Upper lobe of left lung (tissue), 6 donors: ENCODE results near the gene SLAMF9. TPM values are rescaled to one million over a fixed set of nuclear protein-coding genes. Genes with fewer than 3 reads are reported as not detected.

Experiments used
- ATAC-seq, 2 donors: fragments of 200-7000 bp; cut with Tn5 transposase; one replicate each; pipeline ENCODE4 v1.9.1; 2022; ENCODE audit warnings: mild to moderate bottlenecking in 2 of 2, moderate library complexity in 2 of 2; ENCODE audit not compliant: low FRiP score in 2 of 2
- DNase-seq, 2 donors: peaks; one replicate each; pipeline ENCODE4 v3.0.0-alpha.2; 2019 to 2020
- H3K27ac ChIP-seq, 4 donors: fragments of 200-600 bp; sonication (generic); one replicate each; pipeline ENCODE4 v1.5.1; 2016 to 2019
- H3K27me3 ChIP-seq, 4 donors: fragments of 200-600 bp; sonication (generic); one replicate each; pipeline ENCODE4 v1.5.1; 2017 to 2019
- H3K36me3 ChIP-seq, 4 donors: fragments of 200-600 bp; sonication (generic); one replicate each; pipeline ENCODE4 v1.5.1; 2016 to 2019
- H3K4me1 ChIP-seq, 4 donors: fragments of 200-600 bp; sonication (generic); one replicate each; pipeline ENCODE4 v1.5.1; 2018 to 2019
- H3K4me3 ChIP-seq, 4 donors: fragments of 200-600 bp; sonication (generic); one replicate each; pipeline ENCODE4 v1.5.1; 2017 to 2019; ENCODE audit warnings: mild to moderate bottlenecking in 2 of 4, moderate library complexity in 1 of 4
- H3K9me3 ChIP-seq, 4 donors: fragments of 200-600 bp; sonication (generic); one replicate each; pipeline ENCODE4 v1.5.1; 2018 to 2019
- EP300 ChIP-seq, 4 donors: sonication (generic); formaldehyde crosslinking; IDR thresholded peaks; one replicate each; pipeline ENCODE4 v1.5.1; 2017; ENCODE audit warnings: antibody characterized with exemption in 4 of 4, control low read depth in 2 of 4
- POLR2A ChIP-seq, 4 donors: fragments of 450-650 bp; IDR thresholded peaks; one replicate each; pipeline ENCODE4 v1.5.1; 2016 to 2017; ENCODE audit warnings: antibody characterized with exemption in 4 of 4, mild to moderate bottlenecking in 2 of 4
- POLR2AphosphoS5 ChIP-seq, 2 donors: sonication (generic); formaldehyde crosslinking; IDR thresholded peaks; one replicate each; pipeline ENCODE4 v1.5.1; 2017; ENCODE audit warnings: antibody characterized with exemption in 2 of 2
- WGBS, 2 donors: methylation state at CpG; one replicate each; pipeline ENCODE4 v1.1.5; 2017 to 2018; 5-methylcytosine and 5-hydroxymethylcytosine counted together
- total RNA-seq, 6 donors: library from RNA; depleted of rRNA in 4 of 6; stranded (reverse); fragments of >200 nt in 4 of 6; gene quantifications; one replicate each; pipeline versions ENCODE4 v1.1.0 to v1.2.1, GENCODE V29; 2016 to 2021
- TF ChIP-seq, protein P1 (sequence below), 6 experiments: fragments of 450-650 bp in 4 of 6; fragments of 200-600 bp in 2 of 6; sonication (generic) in 2 of 6; IDR thresholded peaks; one replicate each; pipeline ENCODE4 v1.5.1; 2016 to 2019; ENCODE audit warnings: antibody characterized with exemption in 6 of 6
- donor health status: DM: no; HTN: no; CAD: no; lungs with moderate emphysema.
- donor health status: DM: no; HTN: yes; CAD: no; lungs with severe emphysema.

Gene SLAMF9
- total RNA-seq, 6 donors from 2014 or later, result 0.34 TPM; not detected in 5

DNA sequence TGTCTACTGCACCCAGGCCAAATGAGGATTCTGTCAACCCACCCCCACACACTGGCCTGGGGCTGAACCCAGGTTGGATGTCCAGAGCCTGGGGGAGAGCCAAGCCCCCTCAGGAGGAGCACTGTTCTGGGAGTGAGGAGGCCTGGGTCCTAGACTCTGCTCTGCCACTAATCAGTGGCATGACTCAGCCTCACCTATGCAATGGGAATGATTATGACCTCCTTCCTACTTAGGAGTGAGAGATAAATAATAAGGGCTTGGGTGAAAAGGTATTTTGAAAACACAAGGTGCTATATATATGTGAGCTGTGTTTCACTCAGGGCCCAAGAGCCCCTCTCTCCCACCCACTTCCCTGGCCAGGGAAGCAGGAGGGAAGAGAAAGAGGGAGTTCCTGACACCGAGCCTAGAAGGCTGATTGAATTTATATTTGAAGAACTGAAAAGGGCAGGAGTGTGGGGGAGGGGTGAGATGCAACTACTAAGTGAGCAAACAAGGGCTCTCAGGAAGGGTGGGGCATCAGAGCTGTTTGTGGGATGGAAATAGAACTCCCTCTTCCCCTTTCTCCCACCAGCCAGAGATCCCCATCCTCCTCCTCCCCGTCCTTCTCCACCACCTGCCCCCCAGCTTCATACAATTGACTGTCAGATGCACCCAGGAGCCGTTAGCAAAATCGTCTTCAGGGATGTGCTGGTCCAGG is 16.8 kb downstream of the SLAMF9 start:
- H3K9me3 ChIP-seq, result no peaks in the 10 kb centered on the region
- peaks cover 12 to 26% (median 18%) of the 10 kb centered on the region in 4 donors for H3K4me1 ChIP-seq
- H3K27me3 ChIP-seq, result no peaks in the 10 kb centered on the region
- no peak overlapping the region for H3K4me3 ChIP-seq
- no peak overlapping the region for H3K27ac ChIP-seq
- ATAC-seq (no peak), DNase-seq (peak in 1 of 2 donors; percentile 50)
- no peak for TF ChIP-seq POLR2A (IDR thresholded peaks at IDR 0.05)
- TF ChIP-seq, protein P1, sequence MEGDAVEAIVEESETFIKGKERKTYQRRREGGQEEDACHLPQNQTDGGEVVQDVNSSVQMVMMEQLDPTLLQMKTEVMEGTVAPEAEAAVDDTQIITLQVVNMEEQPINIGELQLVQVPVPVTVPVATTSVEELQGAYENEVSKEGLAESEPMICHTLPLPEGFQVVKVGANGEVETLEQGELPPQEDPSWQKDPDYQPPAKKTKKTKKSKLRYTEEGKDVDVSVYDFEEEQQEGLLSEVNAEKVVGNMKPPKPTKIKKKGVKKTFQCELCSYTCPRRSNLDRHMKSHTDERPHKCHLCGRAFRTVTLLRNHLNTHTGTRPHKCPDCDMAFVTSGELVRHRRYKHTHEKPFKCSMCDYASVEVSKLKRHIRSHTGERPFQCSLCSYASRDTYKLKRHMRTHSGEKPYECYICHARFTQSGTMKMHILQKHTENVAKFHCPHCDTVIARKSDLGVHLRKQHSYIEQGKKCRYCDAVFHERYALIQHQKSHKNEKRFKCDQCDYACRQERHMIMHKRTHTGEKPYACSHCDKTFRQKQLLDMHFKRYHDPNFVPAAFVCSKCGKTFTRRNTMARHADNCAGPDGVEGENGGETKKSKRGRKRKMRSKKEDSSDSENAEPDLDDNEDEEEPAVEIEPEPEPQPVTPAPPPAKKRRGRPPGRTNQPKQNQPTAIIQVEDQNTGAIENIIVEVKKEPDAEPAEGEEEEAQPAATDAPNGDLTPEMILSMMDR (IDR thresholded peaks at IDR 0.05), result no peak
- TF ChIP-seq EP300 (IDR thresholded peaks at IDR 0.05), result no peak
- no peak for TF ChIP-seq POLR2AphosphoS5 (IDR thresholded peaks at IDR 0.05)
- no peaks in the 10 kb centered on the region for H3K36me3 ChIP-seq
- WGBS, 2 donors, result 20 to 37% methylated on average over 4 of the region's 4 CpGs

DNA sequence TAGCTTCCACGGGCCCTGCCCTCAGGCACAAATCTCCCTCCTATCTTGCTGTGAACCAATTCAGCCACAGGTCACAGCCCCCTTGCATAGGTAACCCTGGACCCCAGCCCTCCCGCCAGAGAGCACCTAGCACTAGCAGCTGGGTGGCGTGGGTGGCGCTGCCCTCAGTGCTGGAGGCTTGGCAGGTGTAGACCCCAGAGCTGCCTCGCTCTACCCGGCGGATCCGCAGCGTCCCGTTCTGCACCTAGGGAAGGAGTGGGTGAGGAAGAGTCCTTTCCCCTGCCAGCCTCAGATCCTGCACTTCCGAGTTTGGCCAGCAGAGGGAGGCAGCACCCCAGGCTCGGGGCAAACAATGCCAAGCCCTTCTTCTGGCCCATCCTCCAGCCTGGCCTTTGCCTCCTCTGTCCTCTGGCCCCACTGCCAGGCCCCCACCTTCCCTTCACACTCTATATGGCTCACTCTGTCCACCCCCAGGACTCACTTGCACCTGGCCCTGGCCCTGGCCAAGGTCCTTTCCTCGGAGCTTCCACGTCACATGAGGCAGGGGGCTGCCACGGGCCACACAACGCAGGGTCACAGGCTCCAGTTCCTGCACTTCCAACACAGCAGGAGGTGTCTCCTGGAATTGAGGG is 17.6 kb downstream of the SLAMF9 start:
- ATAC-seq (peak; percentile 86 to 90), DNase-seq (peak; percentile 77 to 85)
- peaks cover 12 to 26% (median 18%) of the 10 kb centered on the region in 4 donors for H3K4me1 ChIP-seq
- WGBS, 2 donors, result 36 to 96% methylated on average over 4 to 16 of the region's 16 CpGs
- no peaks in the 10 kb centered on the region for H3K27me3 ChIP-seq
- H3K9me3 ChIP-seq, result no peaks in the 10 kb centered on the region
- H3K27ac ChIP-seq, result no peak overlapping the region
- H3K4me3 ChIP-seq, result no peak overlapping the region
- no peak for TF ChIP-seq POLR2AphosphoS5 (IDR thresholded peaks at IDR 0.05)
- TF ChIP-seq, protein P1 (IDR thresholded peaks at IDR 0.05), result peak; percentile 97 to 99 (median 99)
- H3K36me3 ChIP-seq, result no peaks in the 10 kb centered on the region

DNA sequence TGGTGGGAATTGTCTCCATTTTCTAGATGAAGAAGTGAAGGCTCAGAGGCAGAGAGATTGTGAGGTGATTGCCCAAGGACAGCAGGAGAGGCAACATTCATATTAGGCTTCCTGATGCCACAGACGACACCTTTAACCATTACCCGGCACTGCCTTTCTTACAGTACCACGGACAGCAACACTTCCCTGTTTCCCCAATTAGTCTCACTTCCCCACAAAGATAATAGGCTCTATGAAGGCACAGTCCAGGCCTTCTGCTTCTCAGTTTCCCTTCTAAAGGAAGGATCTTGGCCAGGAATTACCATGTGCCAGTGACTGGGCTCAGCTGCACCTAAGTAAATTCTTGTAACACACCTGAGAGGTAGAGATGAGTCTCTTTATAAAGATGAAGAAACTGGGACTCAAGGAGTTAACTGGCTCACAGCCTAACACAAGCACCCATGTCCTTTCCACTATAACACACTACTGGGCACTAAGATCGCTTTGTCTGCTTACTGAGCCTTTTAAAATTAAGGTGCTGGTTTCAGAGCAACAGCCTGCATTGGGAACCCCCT is 18.2 kb downstream of the SLAMF9 start:
- peak in 1 of 2 donors; percentile 51 for ATAC-seq
- Histone ChIP-seq H3K4me3 (no peak overlapping the region), H3K4me1 (peaks cover 12 to 26% (median 18%) of the 10 kb centered on the region in 4 donors), H3K27me3 (no peaks in the 10 kb centered on the region), H3K9me3 (no peaks in the 10 kb centered on the region), H3K27ac (no peak overlapping the region), H3K36me3 (no peaks in the 10 kb centered on the region)
- TF ChIP-seq EP300 (IDR thresholded peaks at IDR 0.05), result no peak
- TF ChIP-seq POLR2A (IDR thresholded peaks at IDR 0.05), result no peak
- TF ChIP-seq POLR2AphosphoS5 (IDR thresholded peaks at IDR 0.05), result no peak
- whole genome bisulfite sequencing, 2 donors, result 51 to 67% methylated on average over 3 to 4 of the region's 4 CpGs
- no peak for DNase-seq

DNA sequence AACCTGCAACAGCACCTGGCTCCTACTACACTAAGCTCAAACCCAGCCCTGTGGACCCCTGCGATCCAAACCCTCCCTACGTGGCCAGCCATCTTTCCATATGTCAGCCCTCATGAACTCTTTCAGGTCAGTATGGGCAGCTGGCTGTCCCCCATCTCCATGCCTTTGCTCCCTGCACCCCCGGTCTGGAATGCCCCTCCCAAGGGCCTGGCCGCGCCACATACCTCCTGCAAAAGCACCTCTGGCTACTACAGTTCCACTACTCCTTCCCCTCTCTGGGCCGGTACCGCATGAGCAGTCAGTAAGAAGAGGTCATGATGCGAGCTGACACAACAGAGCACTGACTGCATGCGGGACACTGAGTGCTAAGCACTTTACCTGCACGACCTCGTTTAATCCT is 18.7 kb downstream of the SLAMF9 start:
- 90 to 92% methylated on average over 11 of the region's 11 CpGs for WGBS, 2 donors
- no peaks in the 10 kb centered on the region for H3K36me3 ChIP-seq
- H3K27ac ChIP-seq, result no peak overlapping the region
- peaks cover 12 to 26% (median 18%) of the 10 kb centered on the region in 4 donors for H3K4me1 ChIP-seq
- no peaks in the 10 kb centered on the region for H3K27me3 ChIP-seq
- DNase-seq, result no peak
- no peaks in the 10 kb centered on the region for H3K9me3 ChIP-seq
- ATAC-seq, result no peak
- H3K4me3 ChIP-seq, result no peak overlapping the region
- TF ChIP-seq POLR2AphosphoS5 (IDR thresholded peaks at IDR 0.05) (no peak), POLR2A (IDR thresholded peaks at IDR 0.05) (no peak), EP300 (IDR thresholded peaks at IDR 0.05) (no peak)
- TF ChIP-seq, protein P1 (IDR thresholded peaks at IDR 0.05), result no peak
